K562 (cell line): Measurements from ENCODE around the gene NREP. TPM values are rescaled to one million over a fixed set of nuclear protein-coding genes. Genes with fewer than 3 reads are reported as not detected.

Experiments
- CEBPG ChIP-seq, 3 experiments: fragments of 200-800 bp in 1 of 3; sonication (Bioruptor generic) in 1 of 3; sonication (generic) in 1 of 3; formaldehyde crosslinking in 1 of 3; IDR thresholded peaks in 2 of 3; conservative IDR thresholded peaks in 1 of 3; 2 replicates each; pipeline versions ENCODE4 v1.6.1 to v1.8.0; 2016 to 2022; ENCODE audit warnings: missing compliant biosample characterization in 2 of 3, missing genetic modification characterization in 2 of 3, mild to moderate bottlenecking in 1 of 3, missing genetic modification reagents in 1 of 3
- CREB3L1 ChIP-seq: fragments of 450-650 bp; IDR thresholded peaks from 2 replicates; pipeline ENCODE4 v1.6.1; 2014; ENCODE audit warnings: low read depth, mild to moderate bottlenecking, moderate library complexity, borderline replicate concordance
- CTCF ChIP-seq, 3 experiments: IDR thresholded peaks in 2 of 3; conservative IDR thresholded peaks in 1 of 3; 2 replicates each; pipeline ENCODE4 v1.5.1; 2011 to 2012; ENCODE audit warnings: low read length in 3 of 3, mild to moderate bottlenecking in 3 of 3, control low read depth in 2 of 3, improper control_type of control experiment in 1 of 3, inconsistent platforms in 1 of 3, low read depth in 1 of 3, mixed read lengths in 1 of 3, moderate library complexity in 1 of 3; ENCODE audit not compliant: insufficient read depth in 2 of 3
- JUND ChIP-seq, 2 experiments: IDR thresholded peaks; 2 replicates in 1 of 2; 3 replicates in 1 of 2; pipeline ENCODE4 v1.6.1; 2011; ENCODE audit warnings: borderline replicate concordance in 2 of 2, low read depth in 2 of 2, low read length in 2 of 2, improper control_type of control experiment in 1 of 2, missing biosample characterization in 1 of 2, missing genetic modification characterization in 1 of 2, missing genetic modification reagents in 1 of 2
- KAT8 ChIP-seq: fragments of 450-650 bp; IDR thresholded peaks from 2 replicates; pipeline ENCODE4 v1.6.1; 2016; ENCODE audit warnings: low read depth, mild to moderate bottlenecking
- L3MBTL2 ChIP-seq: fragments of 450-650 bp; IDR thresholded peaks from 2 replicates; pipeline ENCODE4 v1.6.1; 2016; ENCODE audit warnings: mild to moderate bottlenecking, moderate library complexity
- NCOA6 ChIP-seq: fragments of 450-650 bp; IDR thresholded peaks from 2 replicates; pipeline ENCODE4 v1.6.1; 2017; ENCODE audit warnings: mild to moderate bottlenecking
- NRF1 ChIP-seq, 2 experiments: fragments of 450-650 bp; IDR thresholded peaks in 1 of 2; conservative IDR thresholded peaks in 1 of 2; 2 replicates each; pipeline ENCODE4 v1.6.1; 2014; ENCODE audit warnings: mild to moderate bottlenecking in 2 of 2
- REST ChIP-seq, 2 experiments: fragments of 450-650 bp; formaldehyde crosslinking in 1 of 2; IDR thresholded peaks; 2 replicates each; pipeline versions ENCODE4 v1.4.0 to v1.6.1; 2014 to 2020; ENCODE audit warnings: mild to moderate bottlenecking in 2 of 2, borderline replicate concordance in 1 of 2, low read depth in 1 of 2
- RHOXF2B ChIP-seq: fragments of 250-450 bp; sonication (Bioruptor Pico); conservative IDR thresholded peaks from 2 replicates; pipeline ENCODE4 v1.5.1; 2021
- polyA plus RNA-seq, 8 experiments: library from polyadenylated mRNA; depleted of rRNA in 4 of 8; stranded (reverse) in 5 of 8; unstranded in 3 of 8; fragments of >200 nt; fragmentation: Nextera tagmentation in 2 of 8; fragmentation: Illumina TruSeq in 1 of 8; extraction: Ambion mirVana in 2 of 8; extraction: Trizol in 1 of 8; gene quantifications; 2 replicates each; pipeline versions ENCODE4 v1.2.1 to v1.2.3, GENCODE V29; 2011 to 2014; ENCODE audit warnings: inconsistent platforms in 1 of 8, missing spikeins in 1 of 8
- total RNA-seq, 7 experiments: library from RNA; depleted of rRNA in 6 of 7; stranded (reverse); fragments of >200 nt in 6 of 7; fragmentation: Illumina TruSeq in 2 of 7; extraction: Trizol in 2 of 7; gene quantifications; 2 replicates each; pipeline versions ENCODE4 v1.2.1 to v1.2.3, GENCODE V29; 2011 to 2021; ENCODE audit warnings: low replicate concordance in 1 of 7

The NREP gene
- total and polyA plus RNA-seq, 9 of the 15 experiments (the other 6 are each of a cell fraction or from before 2014, with no cell fraction given) = 0.08 to 0.58 (median 0.23) TPM; not detected in 1

GRCh38 chr5:111757355-111758283, 625 bp upstream of the NREP start (continued):
- TF ChIP-seq REST (IDR thresholded peaks at IDR 0.05; ENCODE audit: borderline replicate concordance) (no peak), REST (CRISPR knock-in tag; IDR thresholded peaks at IDR 0.05; ENCODE audit: low read depth) (no peak), CREB3L1 (0 out of 2 replicates have a peak, but pooled peaks have one; percentile 17), RHOXF2B (CRISPR knock-in tag) (no peak), JUND (IDR thresholded peaks at IDR 0.05; ENCODE audit: borderline replicate concordance, low read depth, low read length) (0 out of 2 replicates have a peak, but pooled peaks have one; percentile 39), JUND (tag; IDR thresholded peaks at IDR 0.05; ENCODE audit: borderline replicate concordance, low read depth, low read length) (no peak), NCOA6 (0 out of 2 replicates have a peak, but pooled peaks have one; percentile 35), KAT8 (no peak), NRF1 (conservative IDR thresholded peaks at IDR 0.05 in 1 of 2, IDR thresholded peaks at IDR 0.05 in 1 of 2) (peak in 1 of 2 experiments; percentile 13; a peak in 1 of 4 replicates), L3MBTL2 (no peak), CTCF (IDR thresholded peaks at IDR 0.05 in 2 of 3, conservative IDR thresholded peaks at IDR 0.05 in 1 of 3; ENCODE audit: insufficient read depth in 2 of 3, low read depth in 1 of 3, low read length in 3 of 3) (peak; percentile 24 to 37 (median 33); a peak in 4 of 6 replicates), CEBPG (CRISPR knock-in tag; IDR thresholded peaks at IDR 0.05) (no peak), CEBPG (tag; conservative IDR thresholded peaks at IDR 0.05 in 1 of 2, IDR thresholded peaks at IDR 0.05 in 1 of 2) (no peak)
